Heart left ventricle (tissue), 13 donors: ENCODE data around the gene BICDL2.
"Not testable (repeated sequence)": the region's sequence is repeated elsewhere in the genome, so short reads cannot be mapped to it uniquely, and the experiment has no call there.

Experiments
- POLR2A ChIP-seq, 2 donors: fragments of 450-650 bp; IDR thresholded peaks; one replicate each; pipeline ENCODE4 v1.6.1; 2017; ENCODE audit warnings: antibody characterized with exemption in 2 of 2, mild to moderate bottlenecking in 2 of 2, moderate library complexity in 2 of 2
- TF ChIP-seq, protein P1 (sequence below), 12 donors: fragments of 200-600 bp; sonication (generic) in 4 of 12; IDR thresholded peaks; one replicate each; pipeline versions ENCODE4 v1.5.0 to v1.8.0; 2018 to 2022; ENCODE audit warnings: antibody characterized with exemption in 12 of 12, mild to moderate bottlenecking in 5 of 12
- donor health status: ischemic (EF 13 %, LVEDD 7.1; RV severe dilation, severe dysfunction).
- donor health status: DM: no; HTN: yes; CAD: no.
- donor health status: DM: no; HTN: no; CAD: no.
- donor health status: ischemic (EF 25% LVEDD 6.9; RV normal size, moderate dysfunction).
- donor health status: ischemic (EF 25% LVEDD 5.7; RV mildly dilated, moderate dysfunction).
- donor health status: ischemic (EF 35%, LVEDD 5.7; RV mildly dilated, moderate dysfunction).
- donor health status: nonischemic (EF 11% LVEDD 7.7; RV severe dilation, severe dysfunction).
- donor health status: DM: yes; HTN: yes; CAD: no.
- donor health status: PGD.
- donor health status: ischemic (EF 29% LVEDD 5.4; RV normal size, mild dysfunction).
- donor health status: nonischemic (EF 23%, LVEDD 6.1; RV moderate dilation, normal function).

DNA sequence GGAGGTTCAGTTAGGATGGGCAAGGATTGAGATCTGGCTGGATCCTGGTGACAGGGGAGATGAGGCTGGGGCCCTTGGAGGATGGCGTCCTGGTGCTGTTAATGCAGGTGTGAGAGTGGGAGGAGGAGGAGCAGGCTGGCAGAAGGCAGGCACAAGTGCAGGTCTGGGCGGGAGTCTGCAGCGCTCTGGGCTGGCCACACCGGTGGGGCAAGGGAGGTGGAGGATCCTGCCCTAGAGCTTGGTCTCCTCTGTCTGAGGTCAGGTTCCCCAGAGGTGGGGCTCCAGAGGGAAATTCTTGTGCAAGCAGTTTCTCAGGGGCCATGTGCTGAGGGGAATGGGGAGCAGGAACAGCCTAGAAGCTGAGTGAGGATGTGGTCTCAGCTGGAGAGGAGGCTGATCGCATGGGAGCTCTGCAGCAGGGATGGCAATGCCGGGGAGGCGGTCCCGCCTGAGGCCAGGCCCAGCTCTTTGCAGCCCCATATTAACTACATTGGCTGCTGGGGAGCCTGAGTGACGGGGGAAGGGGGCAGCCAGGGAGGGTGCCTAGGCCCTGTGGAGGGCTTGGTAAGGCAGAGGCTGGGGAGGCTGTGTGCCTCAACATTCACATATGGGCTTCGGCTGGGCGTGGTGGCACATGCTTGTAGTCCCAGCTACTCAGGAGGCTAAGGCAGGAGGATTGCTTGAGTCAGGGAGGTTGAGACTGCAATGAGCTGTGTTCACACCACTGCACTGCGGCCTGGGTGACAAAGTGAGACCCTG is 16.0 kb upstream of the BICDL2 start:
- TF ChIP-seq, protein P1, sequence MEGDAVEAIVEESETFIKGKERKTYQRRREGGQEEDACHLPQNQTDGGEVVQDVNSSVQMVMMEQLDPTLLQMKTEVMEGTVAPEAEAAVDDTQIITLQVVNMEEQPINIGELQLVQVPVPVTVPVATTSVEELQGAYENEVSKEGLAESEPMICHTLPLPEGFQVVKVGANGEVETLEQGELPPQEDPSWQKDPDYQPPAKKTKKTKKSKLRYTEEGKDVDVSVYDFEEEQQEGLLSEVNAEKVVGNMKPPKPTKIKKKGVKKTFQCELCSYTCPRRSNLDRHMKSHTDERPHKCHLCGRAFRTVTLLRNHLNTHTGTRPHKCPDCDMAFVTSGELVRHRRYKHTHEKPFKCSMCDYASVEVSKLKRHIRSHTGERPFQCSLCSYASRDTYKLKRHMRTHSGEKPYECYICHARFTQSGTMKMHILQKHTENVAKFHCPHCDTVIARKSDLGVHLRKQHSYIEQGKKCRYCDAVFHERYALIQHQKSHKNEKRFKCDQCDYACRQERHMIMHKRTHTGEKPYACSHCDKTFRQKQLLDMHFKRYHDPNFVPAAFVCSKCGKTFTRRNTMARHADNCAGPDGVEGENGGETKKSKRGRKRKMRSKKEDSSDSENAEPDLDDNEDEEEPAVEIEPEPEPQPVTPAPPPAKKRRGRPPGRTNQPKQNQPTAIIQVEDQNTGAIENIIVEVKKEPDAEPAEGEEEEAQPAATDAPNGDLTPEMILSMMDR (IDR thresholded peaks at IDR 0.05): not testable (repeated sequence)
- not testable (repeated sequence) for TF ChIP-seq POLR2A (IDR thresholded peaks at IDR 0.05)
